ENCODE results near the gene IFFO2.

DNA sequence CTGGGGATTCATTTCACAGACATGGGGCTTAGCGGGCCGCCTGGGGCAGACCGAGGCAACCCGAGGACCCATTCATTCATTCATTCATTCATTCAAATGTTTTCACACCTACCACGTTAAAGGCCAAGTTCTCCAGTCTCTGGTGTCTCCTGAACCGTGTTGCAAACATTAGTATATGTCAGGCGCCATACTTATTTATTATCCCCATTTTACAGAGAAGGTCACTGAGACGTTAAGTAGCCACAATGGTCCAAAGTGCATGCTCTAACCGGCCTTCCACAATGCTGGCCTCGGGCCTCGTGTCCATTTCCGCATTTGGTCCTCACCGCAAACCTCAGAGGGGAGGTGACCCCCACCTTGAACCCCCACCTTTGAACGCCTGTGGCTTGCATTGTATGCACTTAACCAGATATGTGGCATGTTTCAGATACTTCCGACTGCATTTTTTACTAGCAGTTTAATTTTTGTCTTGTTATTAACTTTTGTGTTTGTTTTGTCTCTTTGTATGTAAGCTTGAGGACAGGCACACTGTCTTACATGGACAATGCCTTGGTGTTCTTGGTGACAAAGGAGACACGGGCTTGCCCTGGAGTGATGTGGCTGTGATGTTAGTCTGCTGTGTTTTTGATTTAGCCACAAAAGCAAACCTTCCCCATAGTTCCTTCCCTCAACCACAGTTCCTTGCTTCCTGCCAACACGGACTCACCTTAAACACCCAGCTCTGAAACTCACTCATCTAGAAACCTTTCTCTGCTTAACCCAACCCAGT, 1.2 kb upstream of the IFFO2 start:
- TF ChIP-seq, protein P1, sequence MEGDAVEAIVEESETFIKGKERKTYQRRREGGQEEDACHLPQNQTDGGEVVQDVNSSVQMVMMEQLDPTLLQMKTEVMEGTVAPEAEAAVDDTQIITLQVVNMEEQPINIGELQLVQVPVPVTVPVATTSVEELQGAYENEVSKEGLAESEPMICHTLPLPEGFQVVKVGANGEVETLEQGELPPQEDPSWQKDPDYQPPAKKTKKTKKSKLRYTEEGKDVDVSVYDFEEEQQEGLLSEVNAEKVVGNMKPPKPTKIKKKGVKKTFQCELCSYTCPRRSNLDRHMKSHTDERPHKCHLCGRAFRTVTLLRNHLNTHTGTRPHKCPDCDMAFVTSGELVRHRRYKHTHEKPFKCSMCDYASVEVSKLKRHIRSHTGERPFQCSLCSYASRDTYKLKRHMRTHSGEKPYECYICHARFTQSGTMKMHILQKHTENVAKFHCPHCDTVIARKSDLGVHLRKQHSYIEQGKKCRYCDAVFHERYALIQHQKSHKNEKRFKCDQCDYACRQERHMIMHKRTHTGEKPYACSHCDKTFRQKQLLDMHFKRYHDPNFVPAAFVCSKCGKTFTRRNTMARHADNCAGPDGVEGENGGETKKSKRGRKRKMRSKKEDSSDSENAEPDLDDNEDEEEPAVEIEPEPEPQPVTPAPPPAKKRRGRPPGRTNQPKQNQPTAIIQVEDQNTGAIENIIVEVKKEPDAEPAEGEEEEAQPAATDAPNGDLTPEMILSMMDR (IDR thresholded peaks at IDR 0.05; ENCODE audit: insufficient read depth, low read depth, low read length) = no peak
- no peak for TF ChIP-seq EZH2 (IDR thresholded peaks at IDR 0.05; ENCODE audit: insufficient read depth, low read length)

Measured in astrocyte (in vitro differentiated cells and primary cell).